Measurements from ENCODE around the gene ULBP1.
"Not testable (repeated sequence)": the region's sequence is repeated elsewhere in the genome, so short reads cannot be mapped to it uniquely, and the experiment has no call there.

ULBP1 gene

GRCh38 chr6:150003599-150003998, 39.9 kb downstream of the ULBP1 start:
- in situ Hi-C loops (cut with MboI; ENCODE audit: low sequenced_read_pairs): not testable (repeated sequence)

DNA sequence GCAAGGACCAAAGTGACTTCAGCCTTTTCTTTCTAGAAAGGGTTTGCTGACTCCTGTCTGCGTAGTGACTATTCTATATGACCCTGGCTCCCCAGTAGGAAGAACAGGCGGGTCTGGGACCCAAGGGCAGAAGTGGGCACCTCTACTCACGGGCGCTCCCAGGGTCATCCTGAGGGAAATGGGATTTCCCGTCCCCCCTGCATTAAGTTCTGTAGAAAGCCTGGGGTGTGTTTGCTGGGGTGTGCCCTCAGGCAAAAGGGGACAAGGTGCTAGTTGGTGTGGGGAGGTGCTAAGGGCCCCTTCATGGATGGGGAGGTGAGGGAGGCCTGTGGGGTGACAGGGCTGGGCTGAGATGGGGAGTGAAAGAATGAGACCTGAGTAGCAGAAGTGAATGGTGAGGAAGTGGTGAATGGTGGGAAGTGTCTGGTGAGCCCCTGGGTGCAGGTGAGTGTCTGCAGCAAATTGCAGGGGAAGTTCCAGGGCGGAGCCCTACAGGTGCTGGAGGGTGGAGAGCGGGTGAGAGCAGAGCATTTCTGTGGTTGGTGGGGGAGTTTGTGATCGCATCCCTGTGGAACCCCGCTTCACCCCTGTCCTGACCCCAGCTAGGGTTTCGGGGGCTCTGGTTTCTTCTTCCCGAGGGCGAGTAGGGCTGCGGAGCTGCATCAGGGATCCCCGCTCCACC, 40.5 kb downstream of the ULBP1 start:
- in situ Hi-C loops (cut with MboI; ENCODE audit: low sequenced_read_pairs): no loop called here

- in situ Hi-C loops (cut with MboI; ENCODE audit: low sequenced_read_pairs): no loop called here
These were observed 41.3 kb downstream of the ULBP1 start for GRCh38 chr6:150004783-150005717.

GRCh38 chr6:150005761-150006651, 42.3 kb downstream of the ULBP1 start:
- in situ Hi-C loops (cut with MboI; ENCODE audit: low sequenced_read_pairs): no loop called here

DNA sequence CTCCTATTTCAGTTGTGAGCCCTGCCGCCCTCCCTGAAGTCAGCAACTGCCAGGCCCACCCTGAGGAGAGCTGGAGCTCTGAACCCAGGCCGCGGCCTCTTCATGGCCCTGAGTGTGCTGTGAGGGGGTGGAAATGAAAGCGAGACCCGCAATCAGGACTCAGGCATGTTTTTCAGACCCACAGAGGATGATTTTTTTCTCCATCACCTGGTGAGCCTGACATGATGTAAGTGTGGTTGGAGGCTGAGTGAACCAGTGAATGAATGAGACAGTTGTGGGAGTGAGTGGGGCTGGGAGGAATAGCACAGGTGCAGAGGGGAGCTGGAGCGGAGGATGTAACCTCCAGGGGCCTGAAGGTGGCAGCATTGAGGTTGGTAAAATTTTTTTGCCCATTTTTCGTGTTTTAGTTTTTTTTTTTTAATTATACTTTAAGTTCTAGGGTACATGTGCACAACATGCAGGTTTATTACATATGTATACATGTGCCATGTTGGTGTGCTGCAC, 43.3 kb downstream of the ULBP1 start:
- in situ Hi-C loops (cut with MboI; ENCODE audit: low sequenced_read_pairs): no loop called here

DNA sequence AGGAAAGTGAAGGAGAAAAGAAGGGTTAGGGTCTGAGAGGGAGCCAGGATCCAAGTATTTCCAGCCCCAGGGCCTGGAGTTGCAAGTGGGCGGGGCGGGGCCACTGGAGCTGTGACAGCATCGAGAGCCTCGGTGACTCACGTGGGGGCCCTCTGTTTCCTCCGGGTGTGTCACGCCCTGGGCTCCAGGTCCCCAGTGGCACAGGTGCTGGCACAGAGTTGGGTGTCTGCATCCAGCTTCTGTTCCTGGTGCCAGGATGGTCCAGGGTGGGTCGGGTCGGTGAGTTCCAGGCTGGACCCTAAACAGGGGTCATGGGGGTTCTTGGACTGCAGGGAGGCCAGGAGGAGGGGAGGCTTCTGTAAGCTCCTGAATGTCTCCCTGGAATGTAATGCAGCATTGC, 44.8 kb downstream of the ULBP1 start:
- in situ Hi-C loops (cut with MboI; ENCODE audit: low sequenced_read_pairs): no loop called here

DNA sequence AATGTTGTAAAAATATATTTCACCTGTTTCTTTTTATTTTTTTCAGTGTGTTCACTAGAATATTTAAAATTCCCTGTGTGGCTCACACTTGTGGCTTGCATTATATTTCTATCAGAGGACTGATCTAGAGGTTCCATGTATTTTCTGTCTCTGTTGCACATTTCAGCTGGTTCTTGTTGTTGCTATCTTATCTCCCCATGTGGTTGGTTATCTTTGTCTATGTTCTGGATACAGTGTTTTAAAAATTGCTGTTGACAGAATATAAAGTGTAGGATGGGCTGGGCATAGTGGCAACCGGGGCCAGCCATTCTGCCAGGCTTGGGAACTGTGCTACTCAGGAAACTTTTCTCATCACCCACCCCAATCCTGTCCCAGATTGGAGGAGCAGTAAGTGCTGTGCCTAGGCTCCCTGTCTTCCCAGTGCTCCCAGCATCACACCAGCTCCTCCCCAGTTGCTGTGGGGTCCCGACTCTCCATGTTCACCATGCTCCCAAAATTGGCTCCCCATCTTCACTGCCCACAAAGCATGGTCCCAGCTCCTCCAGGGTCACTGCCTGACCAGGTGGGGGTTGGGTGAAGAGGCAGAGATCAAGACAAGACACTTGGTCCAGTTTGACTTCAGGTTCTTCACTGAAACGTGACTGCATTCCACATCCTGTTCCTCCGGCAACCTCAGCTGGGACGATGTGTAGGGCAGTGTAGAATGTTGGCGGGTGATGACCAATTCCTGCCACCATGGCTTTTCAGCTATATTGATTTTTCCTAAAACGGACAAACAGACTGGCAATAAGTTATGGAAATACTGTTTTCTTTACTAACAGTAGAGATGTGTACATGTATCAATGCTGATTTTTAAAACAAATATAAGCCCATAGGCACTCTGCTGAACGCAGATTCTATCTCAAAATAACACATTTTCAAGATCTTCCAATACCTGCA, 49.4 kb downstream of the ULBP1 start:
- in situ Hi-C loops (cut with MboI; ENCODE audit: low sequenced_read_pairs): not testable (repeated sequence)

GRCh38 chr6:150013785-150014622, 50.3 kb downstream of the ULBP1 start:
- in situ Hi-C loops (cut with MboI; ENCODE audit: low sequenced_read_pairs): not testable (repeated sequence)

- in situ Hi-C loops (cut with MboI; ENCODE audit: low sequenced_read_pairs): not testable (repeated sequence)
These were observed 51.0 kb downstream of the ULBP1 start for GRCh38 chr6:150014623-150015280.

GRCh38 chr6:150015281-150016001, 51.7 kb downstream of the ULBP1 start:
- in situ Hi-C loops (cut with MboI; ENCODE audit: low sequenced_read_pairs): not testable (repeated sequence)

DNA sequence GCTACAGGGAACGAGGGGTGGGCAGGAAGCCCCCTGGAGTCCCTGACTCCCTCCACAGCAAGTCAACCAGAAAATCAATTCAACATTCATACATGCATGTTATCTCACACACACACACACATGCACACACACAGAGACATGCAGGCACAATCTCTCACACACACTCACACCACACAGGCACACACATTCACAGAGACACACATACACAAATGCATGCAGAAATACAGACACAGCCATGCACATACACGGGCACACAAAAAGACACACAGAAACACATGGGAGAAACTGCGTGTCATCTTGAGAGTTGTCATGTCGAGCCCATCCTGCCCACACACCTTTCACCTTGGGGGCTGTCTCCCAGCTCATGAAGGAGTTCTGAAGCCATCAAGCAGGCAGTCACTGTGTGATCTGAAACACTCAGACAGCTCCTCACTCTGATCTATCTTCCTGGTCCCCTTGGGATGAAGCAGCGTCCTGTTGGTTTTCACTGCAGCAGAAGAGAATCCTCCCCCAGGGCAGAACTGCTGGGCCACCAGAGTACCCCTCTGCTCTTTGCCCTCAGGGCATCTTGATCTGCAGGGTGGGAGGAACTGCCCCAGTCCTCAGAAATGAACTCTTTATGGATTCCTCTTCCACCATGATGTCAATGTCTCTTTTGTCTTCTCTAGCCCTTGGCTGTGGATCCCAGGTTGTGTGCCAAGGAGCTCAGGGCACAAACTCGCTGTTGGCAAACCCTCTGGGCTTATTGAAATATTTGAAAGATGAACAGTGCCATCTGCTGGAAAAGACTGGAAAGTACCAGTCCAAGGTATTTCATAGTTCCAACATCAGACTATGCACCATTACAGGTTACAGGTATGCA, 52.8 kb downstream of the ULBP1 start:
- in situ Hi-C loops (cut with MboI; ENCODE audit: low sequenced_read_pairs): no loop called here

GRCh38 chr6:150017186-150017521, 53.4 kb downstream of the ULBP1 start:
- in situ Hi-C loops (cut with MboI; ENCODE audit: low sequenced_read_pairs): not testable (repeated sequence)

- in situ Hi-C loops (cut with MboI; ENCODE audit: low sequenced_read_pairs): no loop called here
These were observed 55.3 kb downstream of the ULBP1 start for GRCh38 chr6:150018846-150019580.

GRCh38 chr6:150021870-150022269, 58.1 kb downstream of the ULBP1 start:
- in situ Hi-C loops (cut with MboI; ENCODE audit: low sequenced_read_pairs): not testable (repeated sequence)

Data from hTERT RPE-1 (cell line).